Measurements from ENCODE around the gene CUTA. TPM values are rescaled to one million over a fixed set of nuclear protein-coding genes. Genes with fewer than 3 reads are reported as not detected.

CUTA gene
- total and polyA plus RNA-seq, 2 experiments from 2014 or later: 207 to 421 TPM

- peak overlapping the region; percentile 38 for H3K27ac Mint-ChIP-seq
- no peaks in the 10 kb centered on the region for H3K9me3 Mint-ChIP-seq
- Histone ChIP-seq H3K27me3 (ENCODE audit: insufficient read depth) (no peaks in the 10 kb centered on the region), H3K4me2 (peak overlapping the region; percentile 87), H3K4me3 (peak overlapping the region; percentile 98), H4K20me1 (replicated peaks; ENCODE audit: insufficient read depth) (peaks cover 10% of the 10 kb centered on the region), H3K36me3 (ENCODE audit: insufficient read depth) (no peaks in the 10 kb centered on the region), H3F3A (replicated peaks; ENCODE audit: low read depth) (peaks cover 20% of the 10 kb centered on the region), H2AFZ (no peak overlapping the region), H3K9me2 (ENCODE audit: insufficient read depth) (no peaks in the 10 kb centered on the region), H3K27ac (ENCODE audit: low read depth) (no peak overlapping the region), H3K4me1 (ENCODE audit: insufficient read depth) (peaks cover 35% of the 10 kb centered on the region), H3K79me2 (replicated peaks; ENCODE audit: insufficient read depth) (peaks cover 45% of the 10 kb centered on the region)
- TF ChIP-seq EZH2 (IDR thresholded peaks at IDR 0.05; ENCODE audit: low read depth, unreplicated experiment) (no peak), POLR2AphosphoS5 (IDR thresholded peaks at IDR 0.05; ENCODE audit: low read depth) (no peak), STAT1 (IDR thresholded peaks at IDR 0.05; ENCODE audit: unreplicated experiment) (no peak), NANOG (IDR thresholded peaks at IDR 0.05; ENCODE audit: borderline replicate concordance) (no peak), EZH2phosphoT487 (IDR thresholded peaks at IDR 0.05; ENCODE audit: unreplicated experiment) (no peak), CREB1 (CRISPR knock-in tag; IDR thresholded peaks at IDR 0.05; ENCODE audit: low read depth) (no peak), ZNF331 (CRISPR knock-in tag; IDR thresholded peaks at IDR 0.05; ENCODE audit: low read depth) (no peak), ZNF462 (CRISPR knock-in tag; IDR thresholded peaks at IDR 0.05) (no peak), ZNF114 (CRISPR knock-in tag; IDR thresholded peaks at IDR 0.05) (no peak), JUNB (IDR thresholded peaks at IDR 0.05; ENCODE audit: unreplicated experiment) (no peak), CTCF (conservative IDR thresholded peaks at IDR 0.05; ENCODE audit: low read depth in 2 of 2) (no peak)
- TF ChIP-seq, protein P1, sequence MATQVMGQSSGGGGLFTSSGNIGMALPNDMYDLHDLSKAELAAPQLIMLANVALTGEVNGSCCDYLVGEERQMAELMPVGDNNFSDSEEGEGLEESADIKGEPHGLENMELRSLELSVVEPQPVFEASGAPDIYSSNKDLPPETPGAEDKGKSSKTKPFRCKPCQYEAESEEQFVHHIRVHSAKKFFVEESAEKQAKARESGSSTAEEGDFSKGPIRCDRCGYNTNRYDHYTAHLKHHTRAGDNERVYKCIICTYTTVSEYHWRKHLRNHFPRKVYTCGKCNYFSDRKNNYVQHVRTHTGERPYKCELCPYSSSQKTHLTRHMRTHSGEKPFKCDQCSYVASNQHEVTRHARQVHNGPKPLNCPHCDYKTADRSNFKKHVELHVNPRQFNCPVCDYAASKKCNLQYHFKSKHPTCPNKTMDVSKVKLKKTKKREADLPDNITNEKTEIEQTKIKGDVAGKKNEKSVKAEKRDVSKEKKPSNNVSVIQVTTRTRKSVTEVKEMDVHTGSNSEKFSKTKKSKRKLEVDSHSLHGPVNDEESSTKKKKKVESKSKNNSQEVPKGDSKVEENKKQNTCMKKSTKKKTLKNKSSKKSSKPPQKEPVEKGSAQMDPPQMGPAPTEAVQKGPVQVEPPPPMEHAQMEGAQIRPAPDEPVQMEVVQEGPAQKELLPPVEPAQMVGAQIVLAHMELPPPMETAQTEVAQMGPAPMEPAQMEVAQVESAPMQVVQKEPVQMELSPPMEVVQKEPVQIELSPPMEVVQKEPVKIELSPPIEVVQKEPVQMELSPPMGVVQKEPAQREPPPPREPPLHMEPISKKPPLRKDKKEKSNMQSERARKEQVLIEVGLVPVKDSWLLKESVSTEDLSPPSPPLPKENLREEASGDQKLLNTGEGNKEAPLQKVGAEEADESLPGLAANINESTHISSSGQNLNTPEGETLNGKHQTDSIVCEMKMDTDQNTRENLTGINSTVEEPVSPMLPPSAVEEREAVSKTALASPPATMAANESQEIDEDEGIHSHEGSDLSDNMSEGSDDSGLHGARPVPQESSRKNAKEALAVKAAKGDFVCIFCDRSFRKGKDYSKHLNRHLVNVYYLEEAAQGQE (IDR thresholded peaks at IDR 0.05; ENCODE audit: unreplicated experiment): no peak
- TF ChIP-seq, protein P2, sequence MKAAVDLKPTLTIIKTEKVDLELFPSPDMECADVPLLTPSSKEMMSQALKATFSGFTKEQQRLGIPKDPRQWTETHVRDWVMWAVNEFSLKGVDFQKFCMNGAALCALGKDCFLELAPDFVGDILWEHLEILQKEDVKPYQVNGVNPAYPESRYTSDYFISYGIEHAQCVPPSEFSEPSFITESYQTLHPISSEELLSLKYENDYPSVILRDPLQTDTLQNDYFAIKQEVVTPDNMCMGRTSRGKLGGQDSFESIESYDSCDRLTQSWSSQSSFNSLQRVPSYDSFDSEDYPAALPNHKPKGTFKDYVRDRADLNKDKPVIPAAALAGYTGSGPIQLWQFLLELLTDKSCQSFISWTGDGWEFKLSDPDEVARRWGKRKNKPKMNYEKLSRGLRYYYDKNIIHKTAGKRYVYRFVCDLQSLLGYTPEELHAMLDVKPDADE (IDR thresholded peaks at IDR 0.05): no peak
- ATAC-seq (no peak), DNase-seq (ENCODE audit: low spot score) (no peak)
- H3K4me3 Mint-ChIP-seq: peak overlapping the region; percentile 81
- H3K36me3 Mint-ChIP-seq (ENCODE audit: low read depth): peaks cover 39% of the 10 kb centered on the region
- peaks cover 68% of the 10 kb centered on the region for H3K4me1 Mint-ChIP-seq
- peaks cover 20% of the 10 kb centered on the region for H3K27me3 Mint-ChIP-seq (ENCODE audit: insufficient read depth, low read depth, poor library complexity)
These were observed 3.4 kb upstream of the CUTA start for GRCh38 chr6:33421344-33421643.

All from GM23338 (cell line).